Testis (tissue), 3 donors: ENCODE measurements around the gene OPA1. TPM values are rescaled to one million over a fixed set of nuclear protein-coding genes. Genes with fewer than 3 reads are reported as not detected.

Source experiments
- DNase-seq: peaks from one replicate; pipeline ENCODE4 v3.0.0-alpha.2; 2019
- H3K27ac ChIP-seq, 2 donors: fragments of 200-600 bp; sonication (generic); one replicate each; pipeline ENCODE4 v1.5.1; 2019
- H3K27me3 ChIP-seq: fragments of 200-600 bp; sonication (generic); one replicate; pipeline ENCODE4 v1.5.1; 2019
- H3K36me3 ChIP-seq: fragments of 200-600 bp; sonication (generic); one replicate; pipeline ENCODE4 v1.5.1; 2017; ENCODE audit warnings: low read depth; ENCODE audit errors: missing control alignments
- H3K4me1 ChIP-seq: fragments of 200-600 bp; sonication (generic); one replicate; pipeline ENCODE4 v1.5.1; 2019
- H3K4me3 ChIP-seq, 2 donors: fragments of 200-600 bp; sonication (generic); one replicate each; pipeline ENCODE4 v1.5.1; 2017 to 2019
- H3K9me3 ChIP-seq: fragments of 200-600 bp; sonication (generic); one replicate; pipeline ENCODE4 v1.5.1; 2017
- POLR2A ChIP-seq: fragments of 450-650 bp; IDR thresholded peaks from one replicate; pipeline ENCODE4 v1.6.1; 2017; ENCODE audit warnings: antibody characterized with exemption, mild to moderate bottlenecking, moderate library complexity
- WGBS, 2 donors: methylation state at CpG; one replicate each; pipeline ENCODE4 v1.1.5; 2018; 5-methylcytosine and 5-hydroxymethylcytosine counted together
- intact Hi-C: fragments of 100-400 bp; cut with DNase I; formaldehyde crosslinking; loops from one replicate; pipeline ENCODE4 v1.15.1; 2023; ENCODE audit warnings: low total_unique reads
- polyA plus RNA-seq: library from polyadenylated mRNA; stranded (reverse); fragments of 350-450 nt; fragmentation: Illumina TruSeq; extraction: RNeasy Lipid Tissue Mini Kit (QIAGEN cat#74804); gene quantifications from one replicate; pipeline ENCODE4 v1.2.3, GENCODE V29; 2014; ENCODE audit warnings: low read depth, low replicate concordance; ENCODE audit not compliant: insufficient read depth
- total RNA-seq, 2 donors: library from RNA; depleted of rRNA; stranded (reverse); fragments of >200 nt; gene quantifications; one replicate each; pipeline ENCODE4 v1.2.3, GENCODE V29; 2016
- TF ChIP-seq, protein P1 (sequence below), 3 experiments: fragments of 450-650 bp in 2 of 3; fragments of 200-600 bp in 1 of 3; sonication (generic) in 1 of 3; IDR thresholded peaks; one replicate each; pipeline ENCODE4 v1.5.1; 2016 to 2019; ENCODE audit warnings: antibody characterized with exemption in 3 of 3, mild to moderate bottlenecking in 2 of 3, moderate library complexity in 1 of 3

Gene OPA1
- total and polyA plus RNA-seq, 3 donors from 2014 or later: 21.0 to 39.8 (median 35.1) TPM

DNA sequence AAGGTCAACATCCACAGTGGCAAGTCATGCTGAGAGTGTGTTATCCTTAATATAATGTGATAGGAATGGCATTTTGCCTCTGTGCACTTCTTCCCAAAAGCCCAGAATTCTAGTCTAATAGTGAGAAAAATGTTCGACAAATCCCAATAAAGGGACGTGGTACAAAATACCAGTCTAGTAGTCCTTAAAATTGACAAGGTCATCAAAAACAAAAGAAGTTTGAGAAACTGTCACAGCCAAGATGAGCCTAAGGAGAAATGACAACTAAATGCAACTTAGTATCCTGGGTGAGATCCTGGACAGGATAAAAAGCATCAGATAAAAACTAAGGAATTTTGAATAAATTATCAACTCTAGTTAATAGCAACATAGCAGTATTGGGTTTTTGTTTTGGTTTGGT lies 23.9 kb upstream of the OPA1 start:
- WGBS, 2 donors: 80 to 89% methylated on average over 2 of the region's 2 CpGs
- intact Hi-C loops: no loop called here
- TF ChIP-seq, protein P1, sequence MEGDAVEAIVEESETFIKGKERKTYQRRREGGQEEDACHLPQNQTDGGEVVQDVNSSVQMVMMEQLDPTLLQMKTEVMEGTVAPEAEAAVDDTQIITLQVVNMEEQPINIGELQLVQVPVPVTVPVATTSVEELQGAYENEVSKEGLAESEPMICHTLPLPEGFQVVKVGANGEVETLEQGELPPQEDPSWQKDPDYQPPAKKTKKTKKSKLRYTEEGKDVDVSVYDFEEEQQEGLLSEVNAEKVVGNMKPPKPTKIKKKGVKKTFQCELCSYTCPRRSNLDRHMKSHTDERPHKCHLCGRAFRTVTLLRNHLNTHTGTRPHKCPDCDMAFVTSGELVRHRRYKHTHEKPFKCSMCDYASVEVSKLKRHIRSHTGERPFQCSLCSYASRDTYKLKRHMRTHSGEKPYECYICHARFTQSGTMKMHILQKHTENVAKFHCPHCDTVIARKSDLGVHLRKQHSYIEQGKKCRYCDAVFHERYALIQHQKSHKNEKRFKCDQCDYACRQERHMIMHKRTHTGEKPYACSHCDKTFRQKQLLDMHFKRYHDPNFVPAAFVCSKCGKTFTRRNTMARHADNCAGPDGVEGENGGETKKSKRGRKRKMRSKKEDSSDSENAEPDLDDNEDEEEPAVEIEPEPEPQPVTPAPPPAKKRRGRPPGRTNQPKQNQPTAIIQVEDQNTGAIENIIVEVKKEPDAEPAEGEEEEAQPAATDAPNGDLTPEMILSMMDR (IDR thresholded peaks at IDR 0.05): no peak
- no peak for TF ChIP-seq POLR2A
- no peaks in the 10 kb centered on the region for H3K36me3 ChIP-seq
- DNase-seq: no peak
- no peak overlapping the region for H3K27ac ChIP-seq
- no peaks in the 10 kb centered on the region for H3K4me1 ChIP-seq
- H3K4me3 ChIP-seq: no peak overlapping the region
- no peaks in the 10 kb centered on the region for H3K27me3 ChIP-seq
- H3K9me3 ChIP-seq: no peaks in the 10 kb centered on the region

GRCh38 chr3:193572426-193572908 lies 20.5 kb upstream of the OPA1 start:
- peak; percentile 70 for DNase-seq
- intact Hi-C loops: no loop called here
- Histone ChIP-seq H3K27ac (no peak overlapping the region), H3K9me3 (no peaks in the 10 kb centered on the region), H3K27me3 (no peaks in the 10 kb centered on the region), H3K4me3 (no peak overlapping the region), H3K36me3 (no peaks in the 10 kb centered on the region), H3K4me1 (no peaks in the 10 kb centered on the region)
- WGBS, 2 donors: 26 to 28% methylated on average over 10 of the region's 10 CpGs
- TF ChIP-seq POLR2A: no peak
- TF ChIP-seq, protein P1 (IDR thresholded peaks at IDR 0.05): peak; percentile 43 to 77 (median 70)

DNA sequence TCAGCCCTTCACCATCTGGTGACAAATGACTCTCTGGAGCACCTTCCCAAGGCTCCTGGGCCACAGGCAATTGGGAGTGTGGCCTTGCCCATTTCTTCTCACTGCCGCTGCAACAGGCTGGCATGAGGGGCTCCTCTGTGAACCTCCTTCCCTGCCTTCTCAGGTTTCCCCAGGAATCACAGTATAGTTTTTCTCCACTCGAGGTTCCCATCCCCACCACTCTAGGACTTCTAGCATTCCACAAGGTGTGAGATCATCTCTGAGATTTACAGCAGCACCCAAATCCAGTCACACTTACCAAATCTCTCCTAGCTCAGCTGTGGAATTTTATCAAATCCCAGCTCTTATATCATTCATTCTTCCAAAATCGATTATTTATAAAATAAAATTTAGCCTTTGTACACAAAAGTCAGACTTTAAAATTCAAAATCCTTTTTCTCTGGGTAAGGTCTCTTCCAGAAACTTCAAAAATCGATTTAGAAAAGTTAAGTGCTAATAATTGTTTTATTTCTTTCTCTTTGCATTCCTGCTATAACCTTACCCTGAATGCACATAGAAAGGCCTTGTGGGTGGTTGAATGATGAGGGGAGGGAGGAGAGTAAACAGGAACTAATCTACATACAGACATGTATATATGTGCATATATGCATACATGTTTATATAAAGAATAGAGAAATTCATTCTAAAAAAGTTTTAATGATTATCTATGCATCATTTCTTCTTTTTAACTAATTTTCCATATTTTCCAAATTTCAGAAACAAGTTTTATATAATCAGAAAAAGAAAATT lies 19.4 kb upstream of the OPA1 start:
- no peak for TF ChIP-seq POLR2A
- TF ChIP-seq, protein P1 (IDR thresholded peaks at IDR 0.05): no peak
- H3K27me3 ChIP-seq: no peaks in the 10 kb centered on the region
- H3K4me1 ChIP-seq: no peaks in the 10 kb centered on the region
- intact Hi-C loops: no loop called here
- no peak overlapping the region for H3K27ac ChIP-seq
- no peaks in the 10 kb centered on the region for H3K9me3 ChIP-seq
- no peak for DNase-seq
- no peak overlapping the region for H3K4me3 ChIP-seq
- no peaks in the 10 kb centered on the region for H3K36me3 ChIP-seq
- WGBS, 2 donors: 74 to 76% methylated on average over 4 of the region's 4 CpGs

GRCh38 chr3:193574488-193575070 lies 18.4 kb upstream of the OPA1 start:
- 68 to 69% methylated on average over 2 of the region's 2 CpGs for WGBS, 2 donors
- TF ChIP-seq, protein P1 (IDR thresholded peaks at IDR 0.05): no peak
- TF ChIP-seq POLR2A: no peak
- intact Hi-C loops: no loop called here
- Histone ChIP-seq H3K9me3 (no peaks in the 10 kb centered on the region), H3K27me3 (no peaks in the 10 kb centered on the region), H3K4me1 (no peaks in the 10 kb centered on the region), H3K4me3 (no peak overlapping the region), H3K36me3 (no peaks in the 10 kb centered on the region), H3K27ac (no peak overlapping the region)
- DNase-seq: no peak
